ENCODE data around the gene TLE6. TPM values are rescaled to one million over a fixed set of nuclear protein-coding genes. Genes with fewer than 3 reads are reported as not detected.

The TLE6 gene
- total and polyA plus RNA-seq, 2 donors (not counting 3 experiments of a cell fraction or from before 2014, with no cell fraction given): 1.6 to 1.9 TPM

- no peak overlapping the region for H3K27ac ChIP-seq (ENCODE audit: insufficient read depth, low read depth, low read length)
- ChIA-PET CTCF (no interaction called here), POLR2A (no interaction called here)
- TF ChIP-seq JUN (IDR thresholded peaks at IDR 0.05; ENCODE audit: borderline replicate concordance, insufficient read depth, insufficient read length, low read depth): no peak
- TF ChIP-seq POLR2AphosphoS5 (IDR thresholded peaks at IDR 0.05; ENCODE audit: insufficient read depth, low read depth, low read length): no peak
- no peak for TF ChIP-seq FOS (IDR thresholded peaks at IDR 0.05; ENCODE audit: borderline replicate concordance, insufficient read depth, low read length)
- no peak for TF ChIP-seq GATA2 (IDR thresholded peaks at IDR 0.05; ENCODE audit: insufficient read depth, insufficient read length, low read depth, low read length)
- TF ChIP-seq CTCF (IDR thresholded peaks at IDR 0.05; ENCODE audit: extremely low read depth in 1 of 2, insufficient read depth in 1 of 2, low read depth in 1 of 2, low read length in 2 of 2): no peak
- TF ChIP-seq MAX (IDR thresholded peaks at IDR 0.05; ENCODE audit: insufficient read depth, insufficient read length): no peak
- TF ChIP-seq EZH2 (IDR thresholded peaks at IDR 0.05; ENCODE audit: borderline replicate concordance, low read depth, low read length, severe bottlenecking): no peak
- TF ChIP-seq MYC (IDR thresholded peaks at IDR 0.05; ENCODE audit: low read depth, low read length): no peak
- TF ChIP-seq POLR2A (IDR thresholded peaks at IDR 0.05; ENCODE audit: low read depth, low read length): no peak
- H3K9me3 ChIP-seq (replicated peaks; ENCODE audit: control insufficient read depth, insufficient read depth, low read length): no peaks in the 10 kb centered on the region
- H3K9ac ChIP-seq (replicated peaks; ENCODE audit: extremely low read depth, insufficient read depth, low read length): no peak overlapping the region
- intact Hi-C loops (cut with micrococcal nuclease): no loop called here
- DNase-seq (ENCODE audit: low read depth, low spot score) (no peak), FAIRE-seq (no peak)
- H2AFZ ChIP-seq (ENCODE audit: low read depth, low read length): no peak overlapping the region
- no peaks in the 10 kb centered on the region for H4K20me1 ChIP-seq (replicated peaks; ENCODE audit: control insufficient read depth, extremely low read depth, insufficient read depth, low read length)
- no TSS peak for BruUV-seq (replicated peaks)
- no peaks in the 10 kb centered on the region for H3K27me3 ChIP-seq (ENCODE audit: control insufficient read depth in 2 of 2, insufficient read depth in 2 of 2, low read length in 2 of 2)
- peaks cover 0 to 19% of the 10 kb centered on the region in 2 experiments for H3K36me3 ChIP-seq (ENCODE audit: control insufficient read depth in 2 of 2, extremely low read depth in 1 of 2, insufficient read depth in 2 of 2, low read length in 2 of 2)
- H3K79me2 ChIP-seq (ENCODE audit: control insufficient read depth, insufficient read depth, low read length): no peaks in the 10 kb centered on the region
- no peak overlapping the region for H3K4me3 ChIP-seq (replicated peaks in 1 of 3; ENCODE audit: insufficient read depth in 1 of 3, low read depth in 1 of 3, low read length in 3 of 3)
- H3K4me2 ChIP-seq (ENCODE audit: insufficient read depth, low read length): no peak overlapping the region
- dilution Hi-C loops (cut with MboI; ENCODE audit: extremely low pct_ligation_motif_present, low sequenced_read_pairs): no loop called here
- H3K4me1 ChIP-seq (ENCODE audit: control insufficient read depth, extremely low read depth, insufficient read depth, low read length): no peaks in the 10 kb centered on the region
- no peaks in the 10 kb centered on the region for H3K9me1 ChIP-seq (replicated peaks; ENCODE audit: control insufficient read depth, extremely low read depth, insufficient read depth, low read length)
Measured at GRCh38 chr19:3003046-3003445, 25.7 kb downstream of the TLE6 start.

Data from endothelial cell of umbilical vein (primary cell).